SK-N-SH (cell line): ENCODE results near the gene TBX18. TPM values are rescaled to one million over a fixed set of nuclear protein-coding genes. Genes with fewer than 3 reads are reported as not detected.

Experiments used
- CTCF ChIA-PET: fragments of 300-600, 350-600 bp; formaldehyde crosslinking; extraction: SDS; loops from one replicate; lab custom pipeline; 2021; lab: Yijun Ruan, JAX
- POLR2A ChIA-PET: fragments of 350-600 bp; sonication (Branson Sonifier 250); formaldehyde crosslinking; extraction: SDS; loops from one replicate; lab custom pipeline; 2020; ENCODE audit warnings: antibody characterized with exemption, inconsistent platforms; lab: Yijun Ruan, JAX
- DNase-seq: peaks from one replicate; pipeline ENCODE4 v3.0.0; 2012
- H2AFZ ChIP-seq: fragments of 200-600 bp; sonication (generic); 2 replicates; pipeline ENCODE4 v1.8.1; 2016; ENCODE audit warnings: antibody characterized with exemption, mild to moderate bottlenecking, low read depth
- H3F3A ChIP-seq: fragments of 200-600 bp; sonication (generic); replicated peaks from 2 replicates; pipeline ENCODE3; 2016; ENCODE audit warnings: antibody characterized with exemption, mild to moderate bottlenecking; ENCODE audit not compliant: insufficient read depth
- H3K27ac ChIP-seq, 2 experiments: fragments of 200-500 bp in 1 of 2; fragments of 200-600 bp in 1 of 2; sonication (Bioruptor generic) in 1 of 2; sonication (generic), shearing (Covaris generic) in 1 of 2; 2 replicates each; pipeline versions ENCODE4 v1.5.1 to v1.6.1; 2014 to 2016; ENCODE audit warnings: low read depth in 2 of 2, inconsistent platforms in 1 of 2, low read length in 1 of 2, mild to moderate bottlenecking in 1 of 2, mixed read lengths in 1 of 2
- H3K27me3 ChIP-seq: fragments of 200-600 bp; sonication (generic), shearing (Covaris generic); 2 replicates; pipeline ENCODE4 v1.6.1; 2016; ENCODE audit warnings: mixed run types; ENCODE audit not compliant: insufficient read depth
- H3K36me3 ChIP-seq, 2 experiments: fragments of 200-500 bp in 1 of 2; fragments of 200-600 bp in 1 of 2; sonication (Bioruptor generic) in 1 of 2; sonication (generic) in 1 of 2; replicated peaks in 1 of 2; 2 replicates each; pipeline versions ENCODE3 to v1.5.1; 2014 to 2016; ENCODE audit warnings: low read length in 1 of 2, mild to moderate bottlenecking in 1 of 2; ENCODE audit not compliant: insufficient read depth in 2 of 2, control insufficient read depth in 1 of 2
- H3K4me1 ChIP-seq, 2 experiments: fragments of 200-500 bp in 1 of 2; fragments of 200-600 bp in 1 of 2; sonication (Bioruptor generic) in 1 of 2; sonication (generic), shearing (Covaris generic) in 1 of 2; 2 replicates each; pipeline versions ENCODE4 v1.5.1 to v1.6.1; 2014 to 2016; ENCODE audit warnings: low read depth in 1 of 2, low read length in 1 of 2, mixed run types in 1 of 2; ENCODE audit not compliant: insufficient read depth in 2 of 2, control insufficient read depth in 1 of 2
- H3K4me2 ChIP-seq: fragments of 200-600 bp; sonication (generic), shearing (Covaris generic); 2 replicates; pipeline ENCODE4 v1.6.1; 2017; ENCODE audit warnings: mixed run types
- H3K4me3 ChIP-seq, 2 experiments: fragments of 200-500 bp in 1 of 2; fragments of 200-600 bp in 1 of 2; sonication (Bioruptor generic) in 1 of 2; sonication (generic), shearing (Covaris generic) in 1 of 2; 2 replicates each; pipeline versions ENCODE4 v1.5.1 to v1.8.1; 2014 to 2016; ENCODE audit warnings: low read depth in 2 of 2, inconsistent platforms in 1 of 2, low read length in 1 of 2, mild to moderate bottlenecking in 1 of 2, mixed read lengths in 1 of 2, moderate library complexity in 1 of 2
- H3K79me2 ChIP-seq: fragments of 200-600 bp; sonication (generic); 2 replicates; pipeline ENCODE4 v1.8.1; 2017; ENCODE audit warnings: mild to moderate bottlenecking; ENCODE audit not compliant: insufficient read depth
- H3K9ac ChIP-seq: fragments of 200-600 bp; sonication (generic); 2 replicates; pipeline ENCODE4 v1.6.1; 2017; ENCODE audit warnings: mixed run types
- H3K9me2 ChIP-seq: fragments of 200-600 bp; sonication (generic); 2 replicates; pipeline ENCODE4 v1.6.1; 2017; ENCODE audit warnings: mixed run types
- H3K9me3 ChIP-seq: fragments of 200-600 bp; sonication (generic); 2 replicates; pipeline ENCODE4 v1.6.1; 2017; ENCODE audit warnings: mixed run types, mild to moderate bottlenecking, moderate library complexity
- H4K20me1 ChIP-seq: fragments of 200-600 bp; sonication (generic); 2 replicates; pipeline ENCODE4 v1.6.1; 2017; ENCODE audit warnings: mild to moderate bottlenecking, mixed run types; ENCODE audit not compliant: insufficient read depth
- ELF1 ChIP-seq: IDR thresholded peaks from 2 replicates; pipeline ENCODE4 v1.4.0; 2012
- FOXJ3 ChIP-seq: sonication (generic); formaldehyde crosslinking; IDR thresholded peaks from 2 replicates; pipeline ENCODE4 v1.5.1; 2020; ENCODE audit warnings: mild to moderate bottlenecking, missing genetic modification reagents
- FOXM1 ChIP-seq: IDR thresholded peaks from 2 replicates; pipeline ENCODE4 v1.4.0; 2012; ENCODE audit warnings: low read depth, mild to moderate bottlenecking
- GABPA ChIP-seq: IDR thresholded peaks from 2 replicates; pipeline ENCODE4 v1.4.0; 2012; ENCODE audit warnings: low read depth, mild to moderate bottlenecking
- GATA2 ChIP-seq: sonication (generic); formaldehyde crosslinking; IDR thresholded peaks from 2 replicates; pipeline ENCODE4 v1.5.0; 2020; ENCODE audit warnings: mild to moderate bottlenecking, missing genetic modification reagents
- IRF3 ChIP-seq: fragments of 150-350 bp; IDR thresholded peaks from 2 replicates; pipeline ENCODE4 v1.6.1; 2016; ENCODE audit warnings: mild to moderate bottlenecking, low read depth, low read length
- MEF2A ChIP-seq: IDR thresholded peaks from 2 replicates; pipeline ENCODE4 v1.4.0; 2012; ENCODE audit warnings: low read depth, borderline replicate concordance
- PBX3 ChIP-seq: IDR thresholded peaks from 2 replicates; pipeline ENCODE4; 2012
- POLR2AphosphoS5 ChIP-seq: IDR thresholded peaks from 2 replicates; pipeline ENCODE4 v1.6.1; 2012; ENCODE audit warnings: low read depth, low read length
- RCOR1 ChIP-seq: fragments of 150-350 bp; IDR thresholded peaks from 2 replicates; pipeline ENCODE4 v1.6.1; 2017; ENCODE audit warnings: antibody characterized with exemption, low read length
- REST ChIP-seq: IDR thresholded peaks from 2 replicates; pipeline ENCODE4 v1.6.1; 2012; ENCODE audit warnings: mild to moderate bottlenecking, low read depth, low read length, moderate library complexity
- TAF1 ChIP-seq: IDR thresholded peaks from 2 replicates; pipeline ENCODE4 v1.6.1; 2012; ENCODE audit warnings: low read depth, mild to moderate bottlenecking, low read length, moderate library complexity, borderline replicate concordance
- TEAD4 ChIP-seq: IDR thresholded peaks from 2 replicates; pipeline ENCODE4 v1.4.0; 2012; ENCODE audit warnings: mild to moderate bottlenecking, borderline replicate concordance; ENCODE audit not compliant: insufficient read depth
- WGBS: methylation state at CpG from one replicate; pipeline ENCODE4 v1.1.6; 2017; ENCODE audit warnings: low lambda C conversion rate; 5-methylcytosine and 5-hydroxymethylcytosine counted together
- polyA plus RNA-seq, 3 experiments: library from polyadenylated mRNA; depleted of rRNA; stranded (reverse); fragments of >200 nt; gene quantifications; 2 replicates each; pipeline ENCODE4 v1.2.3, GENCODE V29; 2012

TBX18 gene
- polyA plus RNA-seq, 1 of the 3 experiments (the other 2 are of a cell fraction), result 19.3 TPM

- TF ChIP-seq PBX3 (peak; percentile 43), GATA2 (no peak), TAF1 (no peak)
Measured at GRCh38 chr6:84665401-84665800, 99.0 kb downstream of the TBX18 start (continued).

GRCh38 chr6:84663866-84664265 is 100.5 kb downstream of the TBX18 start:
- H2AFZ ChIP-seq, result peak overlapping the region; percentile 47; the same call in 1 of the 2 replicates
- peaks cover 0 to 8% of the 10 kb centered on the region in 2 experiments; a peak in 2 of 4 replicates for H3K4me1 ChIP-seq
- no peak overlapping the region for H3K27ac ChIP-seq
- H4K20me1 ChIP-seq, result no peaks in the 10 kb centered on the region
- H3K9ac ChIP-seq, result no peak overlapping the region
- no peaks in the 10 kb centered on the region for H3F3A ChIP-seq
- 26% methylated on average over 2 of the region's 2 CpGs for WGBS
- TF ChIP-seq MEF2A (0 out of 2 replicates have a peak, but pooled peaks have one; percentile 22), TAF1 (no peak)
- TF ChIP-seq, all 33 proteins: peak for 1
- CTCF ChIA-PET, result no interaction called here
- H3K27me3 ChIP-seq, result no peaks in the 10 kb centered on the region
- no peak overlapping the region for H3K4me2 ChIP-seq
- H3K9me2 ChIP-seq, result no peaks in the 10 kb centered on the region
- no peaks in the 10 kb centered on the region for H3K36me3 ChIP-seq
- DNase-seq, result no peak
- no peaks in the 10 kb centered on the region for H3K9me3 ChIP-seq
- no peak overlapping the region for H3K4me3 ChIP-seq
- POLR2A ChIA-PET, result no interaction called here
- H3K79me2 ChIP-seq, result no peaks in the 10 kb centered on the region

GRCh38 chr6:84657486-84657885 is 106.9 kb downstream of the TBX18 start:
- Histone ChIP-seq H3F3A (peaks cover 9% of the 10 kb centered on the region), H3K27me3 (no peaks in the 10 kb centered on the region), H3K4me1 (peaks cover 0 to 5% of the 10 kb centered on the region in 2 experiments; a peak in 1 of 4 replicates), H3K27ac (no peak overlapping the region), H3K4me3 (no peak overlapping the region), H3K9me3 (no peaks in the 10 kb centered on the region), H3K79me2 (no peaks in the 10 kb centered on the region), H3K36me3 (no peaks in the 10 kb centered on the region), H3K9ac (no peak overlapping the region), H3K4me2 (no peak overlapping the region), H4K20me1 (no peaks in the 10 kb centered on the region), H2AFZ (no peak overlapping the region), H3K9me2 (no peaks in the 10 kb centered on the region)
- TF ChIP-seq TEAD4, result no peak
- TF ChIP-seq IRF3, result no peak
- TF ChIP-seq FOXM1, result no peak
- DNase-seq, result no peak
- POLR2A ChIA-PET, result no interaction called here
- CTCF ChIA-PET, result no interaction called here
- 67% methylated on average over 2 of the region's 2 CpGs for WGBS

GRCh38 chr6:84657025-84657424 is 107.4 kb downstream of the TBX18 start:
- no peaks in the 10 kb centered on the region for H3K9me2 ChIP-seq
- H3K4me3 ChIP-seq, result no peak overlapping the region
- no peaks in the 10 kb centered on the region for H3K79me2 ChIP-seq
- H2AFZ ChIP-seq, result no peak overlapping the region
- H3K27ac ChIP-seq, result no peak overlapping the region
- no peak for DNase-seq
- H4K20me1 ChIP-seq, result no peaks in the 10 kb centered on the region
- H3K27me3 ChIP-seq, result no peaks in the 10 kb centered on the region
- CTCF ChIA-PET, result no interaction called here
- no peak overlapping the region for H3K4me2 ChIP-seq
- H3K36me3 ChIP-seq, result no peaks in the 10 kb centered on the region
- POLR2A ChIA-PET, result no interaction called here
- peaks cover 0 to 7% of the 10 kb centered on the region in 2 experiments; a peak in 2 of 4 replicates for H3K4me1 ChIP-seq
- peaks cover 12% of the 10 kb centered on the region for H3F3A ChIP-seq
- WGBS, result 62% methylated on average over 2 of the region's 2 CpGs
- H3K9me3 ChIP-seq, result no peaks in the 10 kb centered on the region
- no peak overlapping the region for H3K9ac ChIP-seq
- TF ChIP-seq FOXJ3 (CRISPR knock-in tag), result no peak
- no peak for TF ChIP-seq PBX3
- no peak for TF ChIP-seq REST
- no peak for TF ChIP-seq POLR2AphosphoS5
- TF ChIP-seq GABPA, result no peak
- TF ChIP-seq ELF1, result no peak
- no peak for TF ChIP-seq RCOR1
- no peak for TF ChIP-seq MEF2A
